ENCODE measurements around the gene VEPH1.

GRCh38 chr3:157420606-157421130 is 82.5 kb downstream of the VEPH1 start:
- TF ChIP-seq EZH2phosphoT487 (conservative IDR thresholded peaks at IDR 0.05; ENCODE audit: low read length): no peak
- TF ChIP-seq CTCF (IDR thresholded peaks at IDR 0.05; ENCODE audit: insufficient read depth, low read length, poor library complexity, severe bottlenecking): no peak

Data from SU-DHL-6 (cell line).